Ectodermal cell (in vitro differentiated cells): ENCODE measurements around the gene METTL21A.

ENCODE experiments used
- H3K27ac ChIP-seq: 2 replicates; pipeline ENCODE4 v1.7.0; 2013; ENCODE audit warnings: mild to moderate bottlenecking, low read depth, low read length; ENCODE audit not compliant: insufficient read depth, poor library complexity, severe bottlenecking
- H3K27me3 ChIP-seq: 2 replicates; pipeline ENCODE4 v1.7.0; 2013; ENCODE audit warnings: mild to moderate bottlenecking, low read length; ENCODE audit not compliant: insufficient read depth, control insufficient read depth, poor library complexity, severe bottlenecking
- H3K36me3 ChIP-seq: one replicate; pipeline ENCODE4 v1.7.0; 2013; ENCODE audit warnings: low read length; ENCODE audit not compliant: control insufficient read depth, insufficient read depth
- H3K4me1 ChIP-seq: one replicate; pipeline ENCODE4 v1.7.0; 2013; ENCODE audit warnings: low read length; ENCODE audit not compliant: control insufficient read depth, insufficient read depth
- H3K4me3 ChIP-seq: 2 replicates; pipeline ENCODE4 v1.7.0; 2013; ENCODE audit warnings: low read depth, low read length, control low read depth; ENCODE audit not compliant: insufficient read depth
- H3K9me3 ChIP-seq: 2 replicates; pipeline ENCODE4 v1.7.0; 2013; ENCODE audit warnings: mild to moderate bottlenecking, low read length, moderate library complexity; ENCODE audit not compliant: control insufficient read depth
- WGBS, 2 experiments: methylation state at CpG; one replicate each; pipeline ENCODE4 v1.1.7; 2013; ENCODE audit warnings: missing lambda C conversion rate in 2 of 2; 5-methylcytosine and 5-hydroxymethylcytosine counted together

METTL21A gene

GRCh38 chr2:207565736-207566500 is 59.3 kb downstream of the METTL21A start:
- 97 to 98% methylated on average over 7 of the region's 7 CpGs for WGBS, 2 experiments
- H3K4me1 ChIP-seq, result no peaks in the 10 kb centered on the region
- H3K9me3 ChIP-seq, result no peaks in the 10 kb centered on the region
- H3K4me3 ChIP-seq, result no peak overlapping the region
- peaks cover 52% of the 10 kb centered on the region for H3K36me3 ChIP-seq
- H3K27ac ChIP-seq, result no peak overlapping the region
- no peaks in the 10 kb centered on the region for H3K27me3 ChIP-seq
